ENCODE results near the gene SDHAF1.

SDHAF1 gene

DNA sequence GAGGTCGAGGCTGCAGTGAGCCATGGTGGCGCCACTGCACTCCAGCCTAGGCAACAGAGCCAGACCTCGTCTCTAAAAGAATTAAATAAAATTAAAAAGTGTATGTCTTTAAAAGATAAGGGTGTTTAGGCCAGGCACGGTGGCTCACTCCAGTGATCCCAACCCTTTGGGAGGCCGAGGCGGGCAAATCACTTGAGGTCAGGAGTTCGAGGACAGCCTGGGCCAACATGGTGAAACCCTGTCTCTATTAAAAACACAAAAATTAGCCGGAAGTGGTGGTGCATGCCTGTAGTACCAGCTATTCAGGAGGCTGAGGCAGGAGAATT lies 7.5 kb upstream of the SDHAF1 start:
- no peak for DNase-seq

DNA sequence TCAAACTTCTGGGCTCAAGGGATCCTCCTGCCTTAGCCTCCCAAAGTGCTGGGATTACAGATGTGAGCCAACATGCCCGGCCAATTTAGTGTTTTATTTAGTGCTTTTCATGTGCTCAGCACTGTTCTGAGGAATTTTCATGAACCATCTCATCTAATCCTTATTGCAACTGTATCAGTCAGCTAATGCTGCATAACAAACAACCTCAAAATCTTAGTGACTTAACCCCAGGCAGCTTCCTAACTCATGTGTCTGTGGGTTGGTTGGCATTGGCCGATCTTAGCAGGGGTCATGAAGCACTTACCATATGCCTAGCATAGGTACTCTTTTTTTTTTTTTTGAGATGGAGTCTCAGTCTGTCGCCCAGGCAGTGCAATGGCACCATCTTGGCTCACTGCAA lies 6.2 kb upstream of the SDHAF1 start:
- DNase-seq = no peak

DNA sequence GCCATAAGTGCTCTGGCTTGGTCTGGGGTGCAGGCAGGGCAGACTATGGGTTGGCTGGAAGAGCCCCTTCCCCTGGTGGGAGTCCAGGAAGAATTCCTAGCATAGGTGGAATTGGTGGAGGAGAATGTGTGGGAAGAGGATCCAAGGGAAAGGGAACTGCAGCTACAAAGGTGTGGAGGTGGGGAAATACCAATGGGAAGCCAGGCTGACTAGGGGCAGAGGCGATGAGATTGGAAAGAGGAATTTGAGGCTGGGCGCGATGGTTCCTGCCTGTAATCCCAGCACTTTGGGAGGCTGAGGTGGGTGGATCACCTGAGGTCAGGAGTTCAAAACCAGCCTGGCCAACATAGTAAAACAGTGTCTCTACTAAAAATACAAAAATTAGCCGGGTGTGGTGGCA lies 4.8 kb upstream of the SDHAF1 start:
- DNase-seq = no peak

DNA sequence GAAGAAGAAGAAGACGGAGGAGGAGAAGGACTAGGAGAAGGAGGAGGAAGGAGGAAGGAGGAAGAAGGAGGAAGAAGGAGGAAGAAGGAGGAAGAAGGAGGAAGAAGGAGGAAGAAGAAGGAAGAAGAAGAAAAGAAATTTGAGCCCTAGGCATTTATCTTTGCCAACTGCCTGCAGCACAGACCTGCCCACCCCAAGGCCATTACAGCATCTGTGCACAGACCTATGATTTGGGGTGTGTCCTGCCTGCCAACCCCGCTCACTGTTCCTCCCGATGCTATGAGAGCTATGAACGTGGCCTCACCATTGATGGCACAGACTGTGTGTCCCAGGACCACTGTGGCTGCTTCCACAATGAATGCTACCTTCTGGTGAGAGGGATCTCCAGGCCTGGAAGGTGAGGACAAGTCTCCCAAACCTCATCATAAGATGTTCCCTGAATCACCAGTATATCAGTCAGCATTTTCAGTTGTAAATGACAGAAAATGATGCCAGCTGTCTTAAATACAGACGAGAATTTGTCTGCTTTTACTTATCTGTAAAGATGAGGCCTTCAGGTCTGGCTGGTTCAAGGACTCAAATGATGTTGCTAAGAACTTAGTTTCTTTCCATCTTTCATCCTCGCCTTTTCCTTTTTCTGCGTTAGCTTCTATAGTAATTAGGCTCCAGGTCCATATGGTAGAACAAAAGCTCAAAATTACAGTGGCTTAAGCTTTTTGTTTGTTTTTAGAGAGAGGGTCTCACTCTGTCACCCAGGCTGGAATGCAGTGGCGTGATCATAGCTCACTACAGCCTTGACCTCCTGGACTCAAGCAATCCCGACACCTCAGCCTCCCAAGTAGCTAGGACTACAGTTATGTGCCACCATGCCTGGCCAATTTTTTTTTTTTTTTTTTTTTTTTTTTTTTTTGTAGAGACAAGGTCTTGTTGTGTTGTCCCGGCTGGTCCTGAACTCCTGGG lies 3.9 kb upstream of the SDHAF1 start:
- no peak for DNase-seq

DNA sequence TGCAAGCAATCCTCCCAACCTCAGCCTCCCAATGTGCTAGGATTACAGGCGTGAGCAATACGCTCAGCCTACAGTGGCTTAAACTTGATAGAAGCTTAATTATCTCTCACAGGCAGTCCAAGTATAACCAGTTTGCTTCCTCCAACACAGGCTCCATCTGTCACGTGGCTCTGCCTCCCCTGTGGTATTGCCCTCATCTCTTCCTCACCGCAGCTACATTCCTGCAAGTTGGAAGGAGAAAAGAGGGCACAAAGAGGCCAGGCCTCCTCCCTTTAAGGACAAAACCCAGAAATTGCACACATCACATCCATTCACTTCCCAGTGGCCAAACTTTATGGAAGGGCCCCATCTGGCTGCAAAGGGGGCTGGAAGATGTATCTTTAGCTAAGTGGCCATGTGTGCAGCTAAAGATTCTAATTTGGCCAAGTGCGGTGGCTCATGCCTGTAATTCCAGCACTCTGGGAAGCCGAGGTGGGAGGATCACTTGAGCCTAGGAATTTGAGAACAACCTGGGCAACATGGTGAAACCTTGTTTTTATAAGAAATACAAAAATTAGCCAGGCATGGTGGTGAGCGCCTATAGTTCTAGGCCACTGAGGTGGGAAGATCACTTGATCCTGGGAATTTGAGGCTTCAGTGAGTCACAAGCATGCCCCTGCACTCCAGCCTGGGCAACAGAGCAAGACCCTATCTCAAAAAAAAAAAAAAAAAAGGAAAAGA lies 3.1 kb upstream of the SDHAF1 start:
- no peak for DNase-seq

DNA sequence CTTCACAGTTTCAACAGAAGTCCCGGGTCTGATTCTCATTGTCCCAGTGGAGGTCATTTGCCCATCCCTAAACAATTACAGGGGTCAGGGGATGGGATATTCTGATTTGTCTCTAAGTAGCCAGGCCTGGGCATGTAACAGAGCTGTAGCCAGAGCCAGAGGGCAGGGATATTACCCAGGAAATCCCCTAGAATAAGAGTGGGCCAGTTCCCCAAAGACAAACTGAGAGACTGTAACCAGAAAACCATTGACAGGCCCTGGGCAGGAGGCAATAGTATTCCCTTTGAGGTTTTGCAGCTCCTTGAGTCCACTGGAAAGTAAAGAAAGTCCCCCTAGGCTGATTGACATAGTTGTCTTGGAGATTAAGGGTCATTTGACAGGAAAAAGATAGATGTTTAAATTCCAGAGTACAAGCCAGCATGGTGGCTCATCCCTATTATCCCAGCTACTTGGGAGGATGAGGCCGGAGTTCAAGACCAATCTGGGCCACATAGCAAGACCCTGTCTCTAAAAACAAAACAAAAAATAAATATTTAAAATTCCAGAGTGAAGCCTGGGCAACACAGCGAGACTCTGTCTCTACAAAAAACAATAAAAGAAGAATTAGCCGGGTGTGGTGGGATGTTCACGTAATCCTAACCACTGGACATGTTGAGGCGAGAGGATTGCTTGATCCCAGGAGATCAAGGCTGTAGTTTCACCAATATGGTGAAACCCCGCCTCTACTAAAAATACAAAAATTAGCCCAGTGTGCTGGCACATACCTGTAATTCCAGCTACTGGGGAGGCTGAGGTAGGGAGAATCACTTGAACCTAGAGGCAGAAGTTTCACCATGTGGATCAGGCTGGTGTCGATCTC lies 1.9 kb upstream of the SDHAF1 start:
- no peak for DNase-seq

DNA sequence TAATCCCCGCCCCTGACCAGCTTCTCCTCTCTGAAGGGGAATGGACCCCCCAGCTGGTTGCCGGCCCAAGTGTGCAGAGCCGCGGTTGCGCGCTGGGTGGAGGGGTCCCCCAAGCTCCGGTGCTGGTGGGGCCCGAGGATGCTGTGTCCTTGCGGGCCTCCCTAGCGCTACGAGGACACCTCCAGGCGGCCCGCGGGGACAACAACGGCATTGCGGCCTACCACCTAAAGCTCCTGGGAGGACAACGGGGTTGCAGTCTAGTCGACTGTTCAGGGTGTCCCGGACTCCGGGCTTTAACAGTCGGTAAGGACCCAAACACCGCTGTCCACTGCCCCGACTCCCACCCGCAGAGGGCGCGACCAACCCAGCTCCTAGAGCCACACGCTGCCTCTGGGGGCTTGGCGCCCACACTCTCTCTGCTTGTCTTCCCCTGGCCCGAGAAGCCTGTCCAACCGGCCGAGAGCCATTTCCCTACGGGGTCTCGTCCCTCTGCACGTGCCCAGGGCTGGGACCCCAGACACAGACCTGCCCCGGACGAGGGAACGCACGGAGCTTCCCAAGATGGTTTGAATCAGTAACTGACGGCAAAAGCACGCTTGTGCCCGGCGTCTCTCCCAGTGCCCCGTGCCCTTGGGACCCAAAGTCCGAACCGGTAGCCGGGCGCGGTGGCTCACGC lies 927 bp upstream of the SDHAF1 start:
- no peak for DNase-seq

DNA sequence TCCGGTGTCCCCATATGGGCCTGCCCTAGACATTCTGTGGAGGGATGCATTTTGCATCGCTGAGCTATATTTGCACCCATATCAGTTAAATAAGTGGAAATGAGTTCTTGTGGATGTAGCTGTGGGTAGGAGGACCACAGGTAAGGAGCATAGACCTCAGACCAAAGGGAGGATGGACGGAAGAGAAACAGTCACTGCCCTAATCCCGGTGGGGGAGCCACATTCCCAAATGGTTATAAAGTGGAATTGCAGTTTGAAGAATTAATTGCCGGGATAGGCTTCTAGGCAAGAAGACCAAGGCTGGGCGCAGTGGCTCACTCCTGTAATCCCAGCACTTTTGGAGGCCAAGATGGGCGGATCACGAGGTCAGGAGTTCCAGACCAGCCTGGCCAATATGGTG lies 1.8 kb downstream of the SDHAF1 start:
- no peak for DNase-seq

DNA sequence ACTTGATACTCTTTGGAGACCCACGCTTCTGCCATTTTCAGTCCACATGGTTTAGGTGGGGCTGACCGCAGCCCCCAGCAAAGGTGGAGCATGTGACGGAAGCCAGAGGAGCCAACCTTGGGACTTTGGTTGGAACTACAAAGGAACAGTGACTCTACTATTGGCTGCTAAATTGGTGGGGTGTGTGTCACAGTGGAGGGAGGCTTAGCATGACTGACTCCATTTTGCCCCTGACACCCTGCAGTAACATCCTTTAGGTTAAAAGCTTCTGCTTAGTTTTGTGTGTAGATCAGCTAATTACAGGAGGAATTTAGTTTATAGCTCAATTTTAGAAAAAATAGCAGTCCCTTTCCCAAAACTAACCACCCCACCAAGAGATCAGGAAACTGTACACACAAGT lies 6.6 kb downstream of the SDHAF1 start:
- DNase-seq = no peak

DNA sequence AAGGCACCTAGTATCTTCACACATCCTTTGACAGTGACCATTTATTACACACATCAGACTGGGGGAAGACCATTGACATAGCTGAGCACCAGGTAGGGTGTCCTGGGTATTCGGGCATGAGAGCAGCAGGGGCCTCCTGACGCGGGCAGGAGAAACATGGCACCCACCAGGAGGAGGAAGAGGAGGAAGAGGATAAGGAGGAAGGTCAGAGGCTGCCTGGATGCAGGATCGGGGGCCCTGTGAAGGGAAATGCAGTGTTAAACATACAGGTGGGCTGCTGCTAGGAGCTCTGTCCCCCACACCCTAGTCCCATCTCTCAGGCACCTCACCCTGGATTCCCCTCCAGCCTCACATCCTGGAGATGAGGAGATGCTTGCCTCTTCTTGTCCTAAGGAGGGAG lies 8.3 kb downstream of the SDHAF1 start:
- DNase-seq = no peak

DNA sequence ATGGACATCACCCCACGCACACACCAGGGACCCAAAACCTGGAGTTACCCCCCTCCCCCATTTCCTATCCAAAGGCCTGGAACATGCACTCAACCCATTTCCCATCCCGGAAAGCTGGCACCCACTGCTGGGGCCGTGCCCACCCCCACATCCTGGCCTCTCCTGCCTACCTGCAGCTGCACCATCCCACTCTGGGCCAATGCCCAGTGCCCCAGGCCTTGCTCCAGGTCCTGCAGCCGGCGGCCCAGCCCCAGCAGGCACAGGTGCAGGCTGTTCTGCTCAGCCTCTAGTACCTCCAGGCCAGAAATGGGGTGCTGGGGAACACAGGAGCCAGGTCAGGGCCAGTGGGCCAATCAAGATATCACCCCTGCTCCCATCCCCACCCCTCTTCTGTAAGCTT lies 12.0 kb downstream of the SDHAF1 start:
- no peak for DNase-seq

DNA sequence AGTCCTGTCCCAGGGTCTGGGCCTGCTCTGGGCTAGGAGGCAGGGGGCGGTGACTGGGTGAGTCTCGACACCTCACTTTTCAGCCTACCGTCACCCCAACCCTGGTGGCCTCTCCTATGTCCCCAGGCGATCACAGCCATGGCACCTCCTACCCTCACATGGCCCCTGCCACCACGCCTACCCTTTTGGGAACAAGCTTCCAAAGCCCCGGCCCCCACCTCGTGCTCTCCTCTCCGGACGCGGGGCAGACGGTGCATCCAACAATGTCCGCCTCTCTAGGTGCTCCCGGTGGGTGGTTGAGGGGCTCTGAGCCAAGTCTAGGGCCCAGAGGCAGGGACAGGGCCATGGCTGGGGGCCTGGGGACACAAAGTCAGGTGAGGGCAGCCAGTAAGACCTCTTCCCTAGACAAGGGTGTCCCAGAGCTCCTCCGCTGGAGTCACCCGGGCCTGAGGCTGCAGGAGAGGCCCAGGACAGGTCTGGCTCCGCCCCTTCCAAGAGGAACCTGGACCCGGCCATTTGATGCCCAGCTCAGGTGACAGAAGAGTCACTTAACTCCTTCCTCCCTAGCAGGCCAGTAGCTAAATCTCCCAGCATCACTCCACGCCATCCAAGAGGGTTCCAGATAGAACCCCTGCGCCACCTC lies 13.5 kb downstream of the SDHAF1 start, which contains the start of gene SYNE4:
Gene SYNE4 (minus strand): TSS at position 478 of the 643 bp plus-strand sequence. CDS start 132 bp downstream, at position 346.
- DNase-seq = no peak

DNA sequence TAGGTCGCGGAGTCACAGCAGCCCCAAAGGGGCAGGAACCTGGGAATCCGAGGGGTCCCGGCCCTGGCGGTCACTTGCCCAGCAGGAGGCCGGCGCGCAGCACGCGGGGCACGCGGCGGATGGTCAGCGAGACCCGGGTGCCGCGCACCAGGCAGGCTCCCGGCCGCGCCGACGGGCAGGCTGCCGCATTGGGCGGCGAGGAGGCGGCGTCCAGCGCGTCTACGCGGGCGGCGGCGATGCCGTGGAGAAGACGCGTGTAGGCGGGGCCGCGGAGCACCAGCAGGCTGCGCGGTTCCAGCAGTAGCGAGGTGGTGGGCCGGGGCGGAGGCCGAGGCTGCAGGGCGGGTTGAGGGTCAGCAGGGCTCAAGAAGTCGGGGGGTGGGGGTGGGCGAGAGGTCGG lies 14.2 kb downstream of the SDHAF1 start:
- DNase-seq = no peak

DNA sequence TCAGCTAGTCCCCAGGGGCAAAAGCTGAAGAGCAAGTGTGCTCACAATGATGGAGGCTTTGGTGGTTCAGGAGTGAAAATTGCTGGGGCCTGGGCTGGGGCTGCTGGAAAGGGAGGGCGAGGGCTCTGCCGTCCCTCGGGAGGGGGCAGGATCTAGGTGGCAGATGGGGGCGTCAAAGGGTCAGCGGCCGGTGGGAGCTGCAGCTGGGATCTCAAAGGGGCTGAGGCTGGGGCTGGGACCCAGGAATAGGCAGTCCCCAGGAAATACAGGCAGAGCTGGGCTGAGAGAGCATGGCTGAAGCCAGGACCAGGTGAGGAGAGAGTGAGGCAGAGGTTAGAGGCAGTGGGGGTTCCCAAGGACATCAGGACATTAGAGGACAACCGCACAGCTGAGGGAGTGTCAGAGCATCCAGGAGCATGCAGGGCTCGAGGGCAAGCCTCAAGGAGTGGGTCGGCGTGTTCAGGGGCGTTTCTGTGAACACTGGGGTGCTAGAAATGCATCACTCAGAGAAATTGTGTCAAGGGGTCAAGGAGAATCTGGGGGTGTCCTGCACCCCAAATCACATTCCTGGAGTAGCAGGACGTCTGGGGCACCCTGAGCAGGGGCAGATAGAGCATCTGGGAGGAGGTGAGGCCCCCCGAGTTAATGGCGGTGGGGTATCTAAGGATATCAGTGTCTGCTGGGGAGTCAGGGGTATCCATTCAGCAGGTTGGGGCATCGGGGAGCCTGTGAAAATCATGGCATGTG lies 14.8 kb downstream of the SDHAF1 start:
- DNase-seq = no peak

DNA sequence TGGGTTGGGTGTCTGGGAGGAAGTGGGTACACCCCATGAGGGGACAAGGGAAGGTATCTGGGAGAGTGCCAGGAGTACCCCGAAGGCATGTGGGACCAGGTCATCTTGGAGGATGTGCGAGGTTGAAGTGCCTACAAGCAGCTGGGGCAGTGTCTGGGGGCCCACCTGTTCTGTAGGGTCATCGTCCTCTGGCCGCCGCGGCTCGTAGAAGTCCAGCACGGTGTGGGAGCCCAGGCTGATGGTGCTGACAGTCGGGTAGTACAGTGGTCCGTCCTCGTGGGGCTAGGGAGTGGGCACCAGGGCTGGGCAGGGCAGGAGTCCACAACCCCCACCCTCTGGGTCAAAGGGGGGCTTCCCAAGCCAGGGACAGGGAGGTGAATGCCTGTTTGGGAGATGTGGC lies 15.4 kb downstream of the SDHAF1 start:
- no peak for DNase-seq

DNA sequence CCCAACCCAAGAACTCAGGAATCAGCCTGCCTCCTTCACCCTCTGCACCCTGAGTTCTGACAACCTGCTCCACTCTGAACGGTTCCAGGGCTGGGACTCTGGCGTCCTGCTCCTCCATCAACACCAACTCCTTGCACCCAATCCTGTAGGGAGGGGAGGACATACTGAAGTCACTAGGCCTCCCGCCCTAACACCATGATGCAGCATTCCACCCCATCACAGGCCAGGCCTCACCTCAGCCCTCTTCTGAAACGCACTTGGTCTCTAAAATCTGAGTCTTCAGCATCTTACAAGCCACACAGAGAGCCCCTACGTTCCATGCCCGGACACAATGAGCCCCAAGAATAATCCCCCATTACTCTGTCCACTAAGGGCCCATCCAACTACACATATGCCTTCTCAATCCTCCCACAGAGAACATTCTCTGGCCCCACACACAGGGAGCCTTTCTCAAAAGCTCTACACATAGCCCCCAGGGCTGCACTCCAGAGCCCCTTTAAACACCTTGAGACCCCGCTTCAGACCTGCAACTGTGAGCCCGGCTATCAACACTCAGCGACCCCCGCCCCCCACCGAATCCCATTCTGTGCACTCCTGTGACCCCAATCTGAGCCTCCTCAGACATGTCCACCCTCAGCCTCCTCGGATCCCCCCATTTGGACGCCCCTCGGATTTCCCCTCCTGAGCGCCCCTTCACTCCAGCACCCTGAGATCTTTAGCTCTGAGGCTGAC lies 18.5 kb downstream of the SDHAF1 start:
- no peak for DNase-seq

DNA sequence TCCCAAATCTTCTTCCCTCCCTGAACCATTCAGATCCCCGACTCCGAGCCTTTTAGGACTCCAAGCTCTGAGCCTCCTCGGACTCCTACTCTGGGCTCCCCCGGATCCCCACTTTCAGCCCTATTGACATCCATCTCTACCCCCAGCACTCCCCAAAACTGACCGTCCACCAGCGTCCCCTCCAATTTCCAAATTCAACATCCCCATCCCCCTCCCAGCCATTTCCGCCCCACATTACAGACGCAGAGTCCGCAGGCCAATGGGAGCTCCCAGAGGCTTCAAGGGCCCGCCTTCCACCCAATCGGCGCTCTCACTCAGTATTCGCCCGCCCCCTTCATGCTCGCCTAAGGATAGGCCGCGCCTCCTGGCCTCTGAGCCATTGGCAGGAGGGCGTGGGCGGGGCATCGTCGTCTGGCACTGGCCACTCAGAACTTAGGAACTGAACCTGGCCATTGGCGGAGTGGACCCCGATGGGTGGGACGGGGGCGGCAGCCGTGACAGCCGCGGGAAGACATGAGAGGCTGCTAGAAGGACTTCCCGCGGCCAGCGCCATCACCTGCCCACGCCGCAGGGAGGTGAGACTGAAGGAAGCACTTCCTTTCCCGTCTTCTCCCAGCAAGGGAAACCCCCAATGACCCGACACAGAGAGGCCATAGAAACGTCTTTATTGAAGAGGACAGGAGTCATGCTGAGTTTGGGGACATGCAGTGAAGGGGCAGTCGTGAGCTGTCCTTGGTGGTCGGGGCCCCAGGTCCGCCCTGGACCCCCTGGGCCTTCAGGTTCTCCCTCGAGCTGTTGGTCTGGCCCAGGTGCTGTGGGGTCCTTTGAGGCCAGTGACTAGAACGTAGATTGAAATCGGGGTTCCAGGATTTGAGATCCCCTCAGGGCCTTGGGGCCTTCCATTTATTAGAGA lies 19.3 kb downstream of the SDHAF1 start, which contains the start of gene ALKBH6:
Gene ALKBH6 (minus strand): TSS at position 202 of the 913 bp plus-strand sequence. CDS start 816 bp downstream, outside the sequence.
- DNase-seq = peak; percentile 94

DNA sequence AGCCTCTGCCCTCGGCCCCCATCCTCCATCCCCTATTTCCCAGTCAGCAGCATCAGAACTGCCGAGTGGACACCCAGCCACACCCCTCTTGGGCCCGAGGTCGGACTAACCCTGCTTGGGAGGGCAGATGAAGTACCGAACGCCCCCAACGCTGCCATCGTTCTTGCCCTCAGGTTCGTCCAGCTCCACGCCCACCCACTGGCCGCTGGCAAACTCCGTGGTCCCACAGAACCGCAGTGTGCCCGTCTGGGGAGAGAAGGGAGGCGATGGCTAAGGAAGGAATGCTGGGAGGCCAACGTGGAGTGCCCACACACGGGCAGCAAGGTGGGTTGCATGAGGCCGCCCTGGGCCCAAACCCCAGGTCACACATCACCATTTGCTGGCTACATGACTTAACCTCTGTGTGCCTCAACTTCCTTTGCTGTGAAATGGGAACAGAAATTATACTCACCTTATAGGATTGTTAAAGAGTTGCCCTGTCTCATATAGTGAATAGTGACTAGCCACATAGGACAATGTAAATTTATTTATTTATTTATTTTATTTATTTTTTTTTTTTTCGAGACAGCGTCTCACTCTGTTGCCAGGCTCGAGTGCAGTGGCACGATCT lies 24.2 kb downstream of the SDHAF1 start:
- DNase-seq = no peak

DNA sequence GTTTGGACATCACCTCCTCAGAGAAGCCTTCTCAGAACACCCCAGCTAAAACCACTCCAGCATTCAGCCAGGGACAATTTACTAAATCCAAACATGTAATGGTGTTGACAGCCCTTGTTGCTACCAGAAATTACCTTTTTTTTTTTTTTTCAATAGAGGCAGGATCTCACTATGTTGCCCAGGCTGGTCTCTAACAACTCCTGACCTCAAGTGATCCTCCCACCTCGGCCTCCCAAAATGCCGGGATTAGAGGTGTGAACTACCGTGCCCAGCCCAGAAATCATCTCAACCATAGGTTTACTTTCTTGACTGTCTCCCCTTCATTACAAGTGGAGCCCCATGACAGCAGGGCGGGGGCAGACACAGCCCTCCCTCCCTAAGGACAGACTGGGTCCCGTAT lies 28.4 kb downstream of the SDHAF1 start:
- DNase-seq = no peak
